HepG2 (cell line): Measurements from ENCODE around the gene RNF17. TPM values are rescaled to one million over a fixed set of nuclear protein-coding genes. Genes with fewer than 3 reads are reported as not detected.

Source experiments
- ARNT2 ChIP-seq: sonication (generic); formaldehyde crosslinking; IDR thresholded peaks from 2 replicates; pipeline ENCODE4 v1.8.0; 2022; ENCODE audit warnings: mild to moderate bottlenecking, low read depth, missing genetic modification reagents, moderate library complexity
- DMAP1 ChIP-seq: IDR thresholded peaks from 2 replicates; pipeline ENCODE4 v1.6.1; 2016
- EZH2 ChIP-seq: conservative IDR thresholded peaks from 2 replicates; pipeline ENCODE4 v1.6.1; 2012; ENCODE audit warnings: mild to moderate bottlenecking, low read depth, low read length, moderate library complexity
- FLYWCH1 ChIP-seq: sonication (generic); formaldehyde crosslinking; IDR thresholded peaks from 2 replicates; pipeline ENCODE4 v1.8.1; 2023; ENCODE audit warnings: mild to moderate bottlenecking, missing genetic modification reagents
- HNF4A ChIP-seq: sonication (generic); formaldehyde crosslinking; IDR thresholded peaks from 2 replicates; pipeline ENCODE4 v1.4.0; 2020; ENCODE audit warnings: missing genetic modification reagents
- KMT2A ChIP-seq: sonication (generic); formaldehyde crosslinking; IDR thresholded peaks from 2 replicates; pipeline ENCODE4 v1.4.0; 2020; ENCODE audit warnings: missing genetic modification reagents
- NCOA2 ChIP-seq: sonication (generic); formaldehyde crosslinking; IDR thresholded peaks from 2 replicates; pipeline ENCODE4 v1.8.0; 2022; ENCODE audit warnings: inconsistent platforms
- POLR2AphosphoS2 ChIP-seq: IDR thresholded peaks from 2 replicates; pipeline ENCODE4 v1.6.1; 2011; ENCODE audit warnings: low read depth, low read length, improper control_type of control experiment
- RERE ChIP-seq: IDR thresholded peaks from 2 replicates; pipeline ENCODE4 v1.6.1; 2016; ENCODE audit warnings: low read depth, missing genetic modification reagents, missing compliant biosample characterization
- TBP ChIP-seq: sonication (generic); formaldehyde crosslinking; IDR thresholded peaks from 2 replicates; pipeline ENCODE4 v1.5.0; 2020; ENCODE audit warnings: missing genetic modification reagents
- ZGPAT ChIP-seq: IDR thresholded peaks from 2 replicates; pipeline ENCODE4 v1.6.1; 2016; ENCODE audit warnings: mild to moderate bottlenecking
- ZNF546 ChIP-seq: sonication (generic); formaldehyde crosslinking; conservative IDR thresholded peaks from 2 replicates; pipeline ENCODE4 v1.8.1; 2023; ENCODE audit warnings: mild to moderate bottlenecking, missing genetic modification reagents
- ZNF563 ChIP-seq: sonication (generic); formaldehyde crosslinking; IDR thresholded peaks from 2 replicates; pipeline ENCODE4 v1.8.0; 2022; ENCODE audit warnings: mild to moderate bottlenecking, moderate library complexity, missing genetic modification reagents
- polyA plus RNA-seq, 8 experiments: library from polyadenylated mRNA; depleted of rRNA in 3 of 8; stranded (reverse) in 7 of 8; unstranded in 1 of 8; fragments of >200 nt; fragmentation: Illumina TruSeq in 4 of 8; extraction: Trizol in 4 of 8; gene quantifications; 2 replicates each; pipeline versions ENCODE4 v1.2.1 to v1.2.3, GENCODE V29; 2011 to 2016; ENCODE audit warnings: low read depth in 4 of 8, missing spikeins in 1 of 8, mixed read lengths in 1 of 8; ENCODE audit not compliant: insufficient read depth in 1 of 8
- total RNA-seq, 5 experiments: library from RNA; depleted of rRNA; stranded (reverse); fragments of >200 nt; fragmentation: Illumina TruSeq; extraction: Trizol; gene quantifications; 2 replicates each; pipeline ENCODE4 v1.2.3, GENCODE V29; 2016; ENCODE audit warnings: low read depth in 1 of 5
- TF ChIP-seq, protein P1 (sequence below): sonication (generic); formaldehyde crosslinking; IDR thresholded peaks from 2 replicates; pipeline ENCODE4 v1.5.1; 2020; ENCODE audit warnings: mild to moderate bottlenecking, missing genetic modification reagents, borderline replicate concordance
- TF ChIP-seq, protein P2 (sequence below): IDR thresholded peaks from 2 replicates; pipeline ENCODE4 v1.6.1; 2012; ENCODE audit warnings: low read depth, low read length, improper control_type of control experiment

The RNF17 gene
- total and polyA plus RNA-seq, 2 of the 13 experiments (the other 11 are each of a cell fraction or from before 2014, with no cell fraction given), result not detected

DNA sequence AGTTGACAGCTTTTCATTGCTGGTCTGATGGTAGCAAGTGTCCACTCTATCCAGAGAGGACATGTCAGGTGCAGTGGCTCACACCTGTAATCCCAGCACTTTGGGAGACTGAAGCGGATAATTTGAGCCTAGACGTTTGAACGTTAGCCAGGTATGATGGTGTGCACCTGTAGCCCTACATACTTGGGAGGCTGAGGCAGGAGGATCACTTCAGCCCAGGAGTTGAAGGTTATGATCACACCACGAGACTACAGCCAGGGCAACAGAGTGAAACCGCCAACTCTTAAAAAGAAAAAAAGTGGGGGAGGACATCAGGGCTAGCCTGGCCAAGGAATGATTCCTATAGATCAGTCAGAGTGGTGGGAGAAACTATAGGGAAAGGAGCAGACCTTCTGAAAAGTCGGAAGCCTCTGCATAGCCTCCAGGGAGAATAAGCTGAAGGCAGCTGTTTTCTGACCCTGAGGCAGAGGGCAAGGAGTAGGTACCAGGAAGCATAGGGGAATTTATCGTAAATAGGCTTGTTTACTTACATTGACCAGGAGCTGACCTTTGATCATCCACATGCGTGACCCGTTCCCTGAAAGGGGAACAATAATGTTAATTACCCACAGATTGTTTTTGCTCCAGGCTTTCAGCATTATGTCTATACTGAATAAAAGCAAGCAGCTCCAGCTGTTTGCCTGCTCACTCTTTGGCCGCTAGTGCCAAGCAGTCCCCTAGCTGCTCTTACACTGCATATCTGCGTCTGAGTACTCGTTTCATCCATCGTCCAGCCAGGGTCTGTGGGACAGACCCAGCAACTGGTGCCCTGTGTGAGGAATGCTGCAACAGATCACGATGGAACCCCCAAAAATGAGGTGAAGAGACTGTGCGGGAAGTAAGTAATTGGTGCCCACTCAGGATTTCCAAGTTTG, 161.6 kb downstream of the RNF17 start (continued):
- TF ChIP-seq, protein P1, sequence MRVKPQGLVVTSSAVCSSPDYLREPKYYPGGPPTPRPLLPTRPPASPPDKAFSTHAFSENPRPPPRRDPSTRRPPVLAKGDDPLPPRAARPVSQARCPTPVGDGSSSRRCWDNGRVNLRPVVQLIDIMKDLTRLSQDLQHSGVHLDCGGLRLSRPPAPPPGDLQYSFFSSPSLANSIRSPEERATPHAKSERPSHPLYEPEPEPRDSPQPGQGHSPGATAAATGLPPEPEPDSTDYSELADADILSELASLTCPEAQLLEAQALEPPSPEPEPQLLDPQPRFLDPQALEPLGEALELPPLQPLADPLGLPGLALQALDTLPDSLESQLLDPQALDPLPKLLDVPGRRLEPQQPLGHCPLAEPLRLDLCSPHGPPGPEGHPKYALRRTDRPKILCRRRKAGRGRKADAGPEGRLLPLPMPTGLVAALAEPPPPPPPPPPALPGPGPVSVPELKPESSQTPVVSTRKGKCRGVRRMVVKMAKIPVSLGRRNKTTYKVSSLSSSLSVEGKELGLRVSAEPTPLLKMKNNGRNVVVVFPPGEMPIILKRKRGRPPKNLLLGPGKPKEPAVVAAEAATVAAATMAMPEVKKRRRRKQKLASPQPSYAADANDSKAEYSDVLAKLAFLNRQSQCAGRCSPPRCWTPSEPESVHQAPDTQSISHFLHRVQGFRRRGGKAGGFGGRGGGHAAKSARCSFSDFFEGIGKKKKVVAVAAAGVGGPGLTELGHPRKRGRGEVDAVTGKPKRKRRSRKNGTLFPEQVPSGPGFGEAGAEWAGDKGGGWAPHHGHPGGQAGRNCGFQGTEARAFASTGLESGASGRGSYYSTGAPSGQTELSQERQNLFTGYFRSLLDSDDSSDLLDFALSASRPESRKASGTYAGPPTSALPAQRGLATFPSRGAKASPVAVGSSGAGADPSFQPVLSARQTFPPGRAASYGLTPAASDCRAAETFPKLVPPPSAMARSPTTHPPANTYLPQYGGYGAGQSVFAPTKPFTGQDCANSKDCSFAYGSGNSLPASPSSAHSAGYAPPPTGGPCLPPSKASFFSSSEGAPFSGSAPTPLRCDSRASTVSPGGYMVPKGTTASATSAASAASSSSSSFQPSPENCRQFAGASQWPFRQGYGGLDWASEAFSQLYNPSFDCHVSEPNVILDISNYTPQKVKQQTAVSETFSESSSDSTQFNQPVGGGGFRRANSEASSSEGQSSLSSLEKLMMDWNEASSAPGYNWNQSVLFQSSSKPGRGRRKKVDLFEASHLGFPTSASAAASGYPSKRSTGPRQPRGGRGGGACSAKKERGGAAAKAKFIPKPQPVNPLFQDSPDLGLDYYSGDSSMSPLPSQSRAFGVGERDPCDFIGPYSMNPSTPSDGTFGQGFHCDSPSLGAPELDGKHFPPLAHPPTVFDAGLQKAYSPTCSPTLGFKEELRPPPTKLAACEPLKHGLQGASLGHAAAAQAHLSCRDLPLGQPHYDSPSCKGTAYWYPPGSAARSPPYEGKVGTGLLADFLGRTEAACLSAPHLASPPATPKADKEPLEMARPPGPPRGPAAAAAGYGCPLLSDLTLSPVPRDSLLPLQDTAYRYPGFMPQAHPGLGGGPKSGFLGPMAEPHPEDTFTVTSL (CRISPR knock-in tag), result no peak
- no peak for TF ChIP-seq POLR2AphosphoS2
- peak; percentile 60 for TF ChIP-seq HNF4A (CRISPR knock-in tag)
- TF ChIP-seq FLYWCH1 (CRISPR knock-in tag), result no peak
- TF ChIP-seq, protein P2, sequence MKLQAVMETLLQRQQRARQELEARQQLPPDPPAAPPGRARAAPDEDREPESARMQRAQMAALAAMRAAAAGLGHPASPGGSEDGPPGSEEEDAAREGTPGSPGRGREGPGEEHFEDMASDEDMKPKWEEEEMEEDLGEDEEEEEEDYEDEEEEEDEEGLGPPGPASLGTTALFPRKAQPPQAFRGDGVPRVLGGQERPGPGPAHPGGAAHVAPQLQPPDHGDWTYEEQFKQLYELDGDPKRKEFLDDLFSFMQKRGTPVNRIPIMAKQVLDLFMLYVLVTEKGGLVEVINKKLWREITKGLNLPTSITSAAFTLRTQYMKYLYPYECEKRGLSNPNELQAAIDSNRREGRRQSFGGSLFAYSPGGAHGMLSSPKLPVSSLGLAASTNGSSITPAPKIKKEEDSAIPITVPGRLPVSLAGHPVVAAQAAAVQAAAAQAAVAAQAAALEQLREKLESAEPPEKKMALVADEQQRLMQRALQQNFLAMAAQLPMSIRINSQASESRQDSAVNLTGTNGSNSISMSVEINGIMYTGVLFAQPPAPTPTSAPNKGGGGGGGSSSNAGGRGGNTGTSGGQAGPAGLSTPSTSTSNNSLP, result peak; percentile 45
- TF ChIP-seq ZGPAT (CRISPR knock-in tag), result 0 out of 2 replicates have a peak, but pooled peaks have one; percentile 33
- TF ChIP-seq EZH2, result no peak
- TF ChIP-seq ARNT2, result no peak
- TF ChIP-seq KMT2A, result no peak
- no peak for TF ChIP-seq TBP (CRISPR knock-in tag)
- no peak for TF ChIP-seq ZNF563
- 0 out of 2 replicates have a peak, but pooled peaks have one; percentile 31 for TF ChIP-seq RERE (CRISPR knock-in tag)
- peak; percentile 66 for TF ChIP-seq NCOA2 (CRISPR knock-in tag)
- no peak for TF ChIP-seq ZNF546
- TF ChIP-seq DMAP1, result 0 out of 2 replicates have a peak, but pooled peaks have one; percentile 27
